Lower lobe of right lung (tissue), 2 donors: ENCODE results near the gene TMA16. TPM values are rescaled to one million over a fixed set of nuclear protein-coding genes. Genes with fewer than 3 reads are reported as not detected.
A peak's percentile ranks its signal among the peaks of the same experiment; 100 is the strongest.

Source experiments
- ATAC-seq, 2 donors: fragments of 200-7000 bp; cut with Tn5 transposase; one replicate each; pipeline ENCODE4 v1.9.1; 2020 to 2022; ENCODE audit warnings: mild to moderate bottlenecking in 2 of 2, moderate library complexity in 2 of 2
- DNase-seq: peaks from one replicate; pipeline ENCODE4 v3.0.0-alpha.2; 2020
- H3K27ac ChIP-seq: fragments of 200-600 bp; one replicate; pipeline ENCODE4 v1.8.0; 2022
- H3K27me3 ChIP-seq: fragments of 200-600 bp; one replicate; pipeline ENCODE4 v1.8.0; 2022; ENCODE audit warnings: low read depth
- H3K36me3 ChIP-seq: fragments of 200-600 bp; one replicate; pipeline ENCODE4 v1.8.0; 2022; ENCODE audit warnings: mild to moderate bottlenecking
- H3K4me1 ChIP-seq: fragments of 200-600 bp; one replicate; pipeline ENCODE4 v1.8.0; 2022
- H3K4me3 ChIP-seq: fragments of 200-600 bp; one replicate; pipeline ENCODE4 v1.8.0; 2022; ENCODE audit warnings: mild to moderate bottlenecking
- H3K9me3 ChIP-seq: fragments of 200-600 bp; one replicate; pipeline ENCODE4 v1.8.0; 2022
- intact Hi-C: fragments of 100-400 bp; cut with DNase I; formaldehyde crosslinking; loops from one replicate; pipeline ENCODE4 v1.11.0; 2022
- total RNA-seq: library from RNA; stranded (reverse); fragmentation: NEBNext Ultra II Directional; extraction: Animal tissue kit (Norgen Biotek cat#: 25700); gene quantifications from one replicate; pipeline ENCODE4 v1.2.1, GENCODE V29; 2021
- TF ChIP-seq, protein P1 (sequence below): fragments of 200-600 bp; IDR thresholded peaks from one replicate; pipeline ENCODE4 v1.8.0; 2022; ENCODE audit warnings: antibody characterized with exemption, mild to moderate bottlenecking
- donor health status: DM: no; HTN: yes; CAD: no; lungs with severe emphysema.

Gene TMA16
- total RNA-seq, 1 donor from 2014 or later = 19.7 TPM

DNA sequence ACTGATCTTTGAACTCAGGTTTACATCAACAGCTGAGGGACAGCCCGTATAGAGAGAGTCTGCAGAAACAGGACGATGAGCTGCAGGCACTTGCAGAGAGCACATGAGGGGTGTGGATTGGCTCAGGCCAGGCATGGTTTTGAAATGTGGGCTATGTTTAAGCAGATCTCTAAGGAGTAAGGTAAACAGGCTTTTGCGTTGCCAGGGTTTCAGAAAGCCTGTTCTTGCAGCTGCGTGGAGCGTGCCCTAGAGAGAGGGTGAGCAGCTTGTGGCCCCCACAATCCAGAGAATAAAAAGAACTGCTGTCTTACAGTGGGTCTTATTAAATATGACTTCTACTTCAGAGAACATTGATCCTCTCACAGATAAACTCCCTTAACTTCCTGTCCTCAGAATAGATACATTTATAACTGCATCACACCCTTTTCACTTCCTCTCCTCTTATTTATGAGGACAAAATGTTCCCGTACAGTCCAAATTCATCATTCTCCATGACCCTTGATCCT is 64.1 kb downstream of the TMA16 start:
- TF ChIP-seq, protein P1, sequence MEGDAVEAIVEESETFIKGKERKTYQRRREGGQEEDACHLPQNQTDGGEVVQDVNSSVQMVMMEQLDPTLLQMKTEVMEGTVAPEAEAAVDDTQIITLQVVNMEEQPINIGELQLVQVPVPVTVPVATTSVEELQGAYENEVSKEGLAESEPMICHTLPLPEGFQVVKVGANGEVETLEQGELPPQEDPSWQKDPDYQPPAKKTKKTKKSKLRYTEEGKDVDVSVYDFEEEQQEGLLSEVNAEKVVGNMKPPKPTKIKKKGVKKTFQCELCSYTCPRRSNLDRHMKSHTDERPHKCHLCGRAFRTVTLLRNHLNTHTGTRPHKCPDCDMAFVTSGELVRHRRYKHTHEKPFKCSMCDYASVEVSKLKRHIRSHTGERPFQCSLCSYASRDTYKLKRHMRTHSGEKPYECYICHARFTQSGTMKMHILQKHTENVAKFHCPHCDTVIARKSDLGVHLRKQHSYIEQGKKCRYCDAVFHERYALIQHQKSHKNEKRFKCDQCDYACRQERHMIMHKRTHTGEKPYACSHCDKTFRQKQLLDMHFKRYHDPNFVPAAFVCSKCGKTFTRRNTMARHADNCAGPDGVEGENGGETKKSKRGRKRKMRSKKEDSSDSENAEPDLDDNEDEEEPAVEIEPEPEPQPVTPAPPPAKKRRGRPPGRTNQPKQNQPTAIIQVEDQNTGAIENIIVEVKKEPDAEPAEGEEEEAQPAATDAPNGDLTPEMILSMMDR = no peak
- H3K9me3 ChIP-seq = no peaks in the 10 kb centered on the region
- H3K4me3 ChIP-seq = no peak overlapping the region
- H3K36me3 ChIP-seq = no peaks in the 10 kb centered on the region
- peak; percentile 76 to 90 for ATAC-seq
- peak overlapping the region; percentile 77 for H3K27ac ChIP-seq
- intact Hi-C loops = loop anchor here (10.0 kb wide), 1 partner anchor 116 kb away; no protein-coding TSS in a partner anchor
- H3K27me3 ChIP-seq = no peaks in the 10 kb centered on the region
- DNase-seq = peak; percentile 54
- peaks cover 29% of the 10 kb centered on the region for H3K4me1 ChIP-seq

DNA sequence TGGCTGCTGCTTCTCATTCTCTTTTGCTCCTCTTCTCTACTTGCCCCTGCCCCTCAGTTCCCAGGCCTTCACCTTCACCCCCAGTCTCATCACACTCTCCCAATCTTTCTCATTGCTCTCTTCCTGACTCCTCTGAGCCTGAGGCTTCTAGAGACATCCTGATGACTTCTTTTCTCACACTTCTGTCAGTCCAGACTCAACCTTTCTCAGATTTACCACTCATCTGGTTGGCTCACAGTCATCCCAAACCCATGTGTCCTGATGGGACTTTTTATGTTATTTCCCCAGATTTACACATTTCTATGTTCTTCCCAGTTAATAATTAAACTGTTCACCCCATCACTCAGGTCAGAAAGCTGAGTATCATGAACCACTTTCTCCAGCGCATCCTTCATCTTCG is 68.0 kb downstream of the TMA16 start:
- no peaks in the 10 kb centered on the region for H3K9me3 ChIP-seq
- ATAC-seq = no peak
- intact Hi-C loops = no loop called here
- no peaks in the 10 kb centered on the region for H3K27me3 ChIP-seq
- no peak overlapping the region for H3K4me3 ChIP-seq
- no peak overlapping the region for H3K27ac ChIP-seq
- peaks cover 22% of the 10 kb centered on the region for H3K4me1 ChIP-seq
- DNase-seq = no peak
- TF ChIP-seq, protein P1 = no peak
- H3K36me3 ChIP-seq = no peaks in the 10 kb centered on the region

DNA sequence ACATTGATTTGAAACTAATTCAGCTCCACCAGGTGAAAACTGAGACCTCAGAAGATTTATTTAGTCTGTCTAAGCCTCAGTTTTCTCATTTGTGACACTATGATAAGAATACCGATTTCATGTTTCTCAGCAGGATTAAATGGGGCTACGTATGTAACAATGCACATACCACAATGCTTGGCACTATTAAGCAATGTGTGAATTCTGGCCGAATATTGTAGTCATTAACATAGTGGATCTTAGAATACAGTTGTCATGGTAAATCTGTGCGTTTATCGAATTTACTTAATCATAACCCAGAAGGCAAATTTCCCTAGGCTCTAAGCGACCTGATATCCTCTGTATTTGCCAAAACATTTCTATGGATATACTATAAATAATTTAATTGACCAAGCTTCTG is 69.1 kb downstream of the TMA16 start:
- Histone ChIP-seq H3K36me3 (no peaks in the 10 kb centered on the region), H3K27ac (no peak overlapping the region), H3K4me1 (peaks cover 11% of the 10 kb centered on the region), H3K4me3 (no peak overlapping the region), H3K27me3 (no peaks in the 10 kb centered on the region), H3K9me3 (no peaks in the 10 kb centered on the region)
- TF ChIP-seq, protein P1 = no peak
- DNase-seq (no peak), ATAC-seq (no peak)
- intact Hi-C loops = no loop called here

DNA sequence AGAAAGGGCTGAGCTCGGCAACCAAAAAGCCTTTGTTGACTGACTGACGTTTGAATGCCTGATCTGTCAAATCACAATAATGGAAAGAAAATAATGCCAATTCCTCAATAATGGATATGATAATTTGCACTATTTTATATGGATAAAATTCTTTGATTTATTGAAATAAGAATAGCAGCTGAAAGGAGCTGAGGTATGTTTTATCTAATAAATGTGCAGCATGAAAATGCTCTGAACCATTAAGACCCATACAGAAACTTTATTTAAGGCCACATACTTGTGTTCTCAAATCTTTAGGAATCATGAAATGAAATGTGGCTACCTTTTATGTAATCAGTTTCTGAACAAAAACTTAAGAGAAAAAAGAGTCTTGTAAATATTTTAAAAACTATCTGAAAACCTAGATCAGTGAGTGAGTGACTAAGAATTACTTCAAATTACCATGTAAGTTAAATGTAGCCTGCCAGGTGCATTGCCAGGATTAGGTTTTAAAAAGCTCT is 69.8 kb downstream of the TMA16 start:
- intact Hi-C loops = no loop called here
- DNase-seq = no peak
- peaks cover 4% of the 10 kb centered on the region for H3K4me1 ChIP-seq
- ATAC-seq = no peak
- no peaks in the 10 kb centered on the region for H3K9me3 ChIP-seq
- H3K4me3 ChIP-seq = no peak overlapping the region
- no peaks in the 10 kb centered on the region for H3K36me3 ChIP-seq
- no peak overlapping the region for H3K27ac ChIP-seq
- TF ChIP-seq, protein P1 = no peak
- no peaks in the 10 kb centered on the region for H3K27me3 ChIP-seq

DNA sequence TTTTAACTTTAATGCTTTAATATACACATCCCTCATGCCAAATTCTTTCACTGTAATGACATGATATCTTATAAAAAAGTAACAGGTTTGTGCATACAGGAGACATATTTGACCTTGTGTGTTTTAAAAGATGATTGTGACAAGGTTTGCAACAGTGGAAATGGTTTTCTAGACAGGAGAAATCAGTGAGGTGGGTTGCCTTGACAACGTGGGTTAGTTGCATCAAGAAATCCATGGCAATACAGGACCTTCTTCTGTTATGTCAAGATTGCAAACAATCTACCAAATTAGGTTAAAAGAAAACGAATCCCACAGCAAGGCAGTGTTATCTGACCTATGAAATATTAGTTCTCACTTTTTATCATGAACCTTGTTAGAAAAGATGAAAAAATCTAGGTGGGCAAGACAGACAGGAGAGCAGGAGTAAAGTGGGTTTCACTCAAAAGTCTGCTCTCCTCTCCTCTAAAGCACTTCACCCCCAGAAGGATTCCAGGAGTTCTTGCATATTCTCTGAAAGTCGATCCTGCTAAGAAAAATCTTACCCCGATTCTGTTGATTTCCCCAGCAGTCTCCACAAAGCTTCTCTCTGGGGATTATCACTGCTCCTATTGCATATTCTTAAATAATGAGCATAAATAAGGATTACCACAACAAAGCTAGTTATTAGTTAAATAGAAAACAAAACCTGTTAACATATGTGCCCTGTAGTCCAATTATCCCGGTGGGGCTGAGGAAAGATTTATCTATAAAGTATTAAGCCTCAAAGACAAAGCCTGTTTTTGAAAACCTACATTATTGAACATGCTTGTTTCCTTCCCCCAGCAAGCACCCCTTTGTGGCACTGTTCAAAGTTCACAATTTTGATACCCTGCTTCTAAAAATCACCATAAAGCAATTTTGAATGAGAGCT is 71.0 kb downstream of the TMA16 start:
- ATAC-seq (no peak), DNase-seq (no peak)
- no peaks in the 10 kb centered on the region for H3K9me3 ChIP-seq
- TF ChIP-seq, protein P1 = no peak
- no peak overlapping the region for H3K4me3 ChIP-seq
- intact Hi-C loops = no loop called here
- no peaks in the 10 kb centered on the region for H3K27me3 ChIP-seq
- H3K27ac ChIP-seq = no peak overlapping the region
- no peaks in the 10 kb centered on the region for H3K36me3 ChIP-seq
- no peaks in the 10 kb centered on the region for H3K4me1 ChIP-seq
